Hepatocyte (in vitro differentiated cells): ENCODE measurements around the gene CHP1.

Experiments used
- CTCF ChIP-seq: fragments of 200-600 bp; sonication (generic); IDR thresholded peaks from 2 replicates; pipeline ENCODE4 v1.5.1; 2016; ENCODE audit warnings: antibody characterized with exemption, mild to moderate bottlenecking; ENCODE audit not compliant: poor library complexity
- EZH2 ChIP-seq: fragments of 200-600 bp; sonication (generic); IDR thresholded peaks from 2 replicates; pipeline ENCODE4 v1.6.1; 2016; ENCODE audit warnings: antibody characterized with exemption, mild to moderate bottlenecking, borderline replicate concordance
- EZH2phosphoT487 ChIP-seq: fragments of 200-600 bp; sonication (generic); IDR thresholded peaks from one replicate; pipeline ENCODE4 v1.6.1; 2018; ENCODE audit warnings: antibody characterized with exemption, mild to moderate bottlenecking, low read depth, moderate library complexity; ENCODE audit not compliant: unreplicated experiment, severe bottlenecking

DNA sequence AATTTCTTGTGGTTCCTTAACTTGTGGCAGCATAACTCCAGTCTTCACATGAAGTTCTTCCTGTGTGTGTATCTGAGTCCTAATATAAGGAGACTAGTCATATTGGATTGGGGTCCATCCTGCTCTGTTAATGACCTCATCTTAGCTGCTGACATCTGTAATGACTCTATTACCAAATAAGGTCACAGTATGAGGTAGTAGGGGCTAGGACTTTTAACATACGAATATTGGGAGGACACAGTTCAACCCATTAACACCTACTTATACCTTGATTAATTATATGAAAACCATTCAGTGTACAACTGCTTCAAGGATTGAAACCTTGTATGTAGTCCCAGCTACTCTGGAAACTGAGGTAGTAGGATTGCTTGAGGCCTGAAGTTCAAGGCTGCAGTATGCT is 57.4 kb downstream of the CHP1 start:
- no peak for TF ChIP-seq CTCF
- no peak for TF ChIP-seq EZH2phosphoT487
- no peak for TF ChIP-seq EZH2
